Astrocyte (in vitro differentiated cells and primary cell): ENCODE measurements around the gene CUL5.

Source experiments
- CTCF ChIP-seq: IDR thresholded peaks from 2 replicates; pipeline ENCODE4 v1.5.1; 2011; ENCODE audit warnings: low read depth, mild to moderate bottlenecking, inconsistent platforms, low read length, moderate library complexity; ENCODE audit not compliant: insufficient read depth
- EZH2 ChIP-seq: IDR thresholded peaks from 2 replicates; pipeline ENCODE4 v1.6.1; 2012; ENCODE audit warnings: mild to moderate bottlenecking, low read length, inconsistent platforms; ENCODE audit not compliant: insufficient read depth

GRCh38 chr11:108093128-108093904 is 84.6 kb downstream of the CUL5 start:
- no peak for TF ChIP-seq CTCF
- TF ChIP-seq EZH2 = no peak
